SW480 (cell line): ENCODE measurements around the gene CD24.
"Not testable (repeated sequence)": the region's sequence is repeated elsewhere in the genome, so short reads cannot be mapped to it uniquely, and the experiment has no call there.

ENCODE experiments used
- DNase-seq: peaks from one replicate; pipeline ENCODE4 v3.0.0-alpha.2; 2016; ENCODE audit warnings: low spot score

The CD24 gene

GRCh38 chr6:106974336-106974998 is at the start of gene CD24:
CD24 (minus strand) TSS chr6:106974729; CDS start chr6:106974646, 83 bp downstream.
- DNase-seq, result peak; percentile 27

- DNase-seq, result no peak
Observed at GRCh38 chr6:107021446-107022185, 47.1 kb upstream of the CD24 start.

GRCh38 chr6:107020239-107020638 is 45.7 kb upstream of the CD24 start:
- no peak for DNase-seq

- not testable (repeated sequence) for DNase-seq
Observed at GRCh38 chr6:107019628-107020027, 45.1 kb upstream of the CD24 start.

- no peak for DNase-seq
Observed at GRCh38 chr6:107019047-107019446, 44.5 kb upstream of the CD24 start.

DNA sequence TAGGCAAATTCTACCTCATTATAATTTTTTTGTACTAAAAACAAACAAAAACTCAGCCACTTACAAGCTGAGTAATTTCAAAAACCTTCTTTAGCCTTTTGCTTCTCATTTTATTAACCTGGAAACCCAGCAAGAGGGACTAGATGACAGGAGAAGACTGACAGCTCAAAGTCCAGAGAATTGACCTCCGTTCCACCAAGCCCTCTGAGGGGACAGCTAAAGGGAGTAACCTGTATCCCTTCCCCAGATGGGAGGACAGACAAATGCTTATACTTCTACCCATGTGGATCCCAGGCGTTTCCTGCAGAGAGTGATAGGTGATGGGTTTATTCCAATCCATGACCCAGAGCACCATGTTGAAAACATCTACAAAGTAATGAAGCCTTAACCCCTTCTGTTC is 35.0 kb upstream of the CD24 start:
- no peak for DNase-seq

DNA sequence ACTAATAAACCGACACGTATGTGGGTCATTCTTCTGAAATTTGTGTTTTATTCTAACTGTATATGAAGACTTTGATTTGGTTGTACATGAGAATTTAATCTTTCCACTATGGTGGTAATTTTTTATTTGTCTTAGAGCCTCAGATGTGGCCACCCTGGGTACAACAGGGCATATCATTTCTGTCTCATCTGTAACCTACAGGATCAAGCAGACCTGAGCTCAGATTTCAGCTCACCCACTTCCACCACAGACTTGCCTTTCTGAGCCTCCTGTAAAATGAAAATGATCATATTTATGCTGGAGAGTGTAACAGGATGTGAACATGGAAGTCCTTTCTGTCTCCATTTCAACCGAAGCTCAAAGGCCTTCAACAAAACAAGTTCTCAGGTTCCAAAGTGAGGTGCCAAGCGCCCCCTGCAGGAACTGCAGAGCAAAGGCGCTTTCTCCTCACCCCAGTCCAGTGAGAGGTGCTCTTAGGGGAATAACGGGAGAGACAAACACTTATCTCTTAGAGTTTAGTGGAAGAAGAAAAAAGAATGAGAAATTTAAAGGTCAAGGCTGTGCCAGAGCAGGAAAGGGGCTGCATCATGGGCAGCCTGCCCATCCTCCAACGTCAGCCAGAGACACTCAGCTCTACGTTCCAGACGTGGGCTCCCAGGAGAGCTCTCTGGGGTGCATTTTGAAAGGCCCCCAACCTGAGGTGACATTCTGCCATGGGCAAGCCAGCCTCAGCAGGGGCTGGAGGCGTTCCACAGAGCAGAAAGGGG is 23.0 kb upstream of the CD24 start:
- DNase-seq, result peak; percentile 53

- no peak for DNase-seq
Observed at GRCh38 chr6:106995640-106996039, 21.1 kb upstream of the CD24 start.

DNA sequence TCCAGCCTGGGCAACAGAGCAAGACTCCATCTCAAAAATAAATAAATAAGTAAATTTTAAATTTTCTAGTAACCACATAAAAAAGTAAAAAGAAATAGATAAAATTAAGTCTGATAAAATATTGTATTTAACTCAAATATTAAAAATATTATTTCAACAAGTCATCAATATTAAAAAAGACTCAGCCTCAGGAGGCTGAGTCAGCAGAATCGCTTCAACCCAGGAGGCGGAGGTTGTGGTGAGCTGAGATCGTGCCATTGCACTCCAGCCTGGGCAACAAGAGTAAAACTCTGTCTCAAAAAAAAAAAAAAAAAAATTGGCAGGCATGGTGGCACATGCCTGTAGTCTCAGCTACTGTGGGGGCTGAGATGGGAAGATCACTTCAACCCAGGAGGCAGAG is 15.2 kb upstream of the CD24 start:
- DNase-seq, result not testable (repeated sequence)

- no peak for DNase-seq
Observed at GRCh38 chr6:106988664-106989063, 14.1 kb upstream of the CD24 start.

GRCh38 chr6:106981926-106982325 is 7.4 kb upstream of the CD24 start:
- DNase-seq, result no peak

DNA sequence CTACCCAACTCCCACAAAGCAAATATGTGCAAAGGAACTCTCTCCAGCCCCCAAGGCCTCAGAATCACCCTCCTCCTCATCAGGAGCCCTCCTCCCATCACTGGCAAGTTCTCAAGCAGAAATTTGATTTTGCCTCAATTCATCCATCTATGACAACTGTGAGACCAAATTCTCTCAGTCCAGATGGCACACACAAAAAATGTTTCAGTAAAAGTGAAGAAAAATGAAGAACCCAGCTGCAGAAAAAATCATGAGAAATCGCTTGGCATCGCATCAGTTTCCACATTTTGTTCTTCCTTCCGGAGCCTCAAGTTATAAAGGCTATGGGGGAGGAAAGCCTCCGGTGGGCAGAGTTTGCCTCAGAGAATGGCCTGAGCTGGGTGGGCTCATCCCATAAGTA is 6.4 kb upstream of the CD24 start:
- no peak for DNase-seq

GRCh38 chr6:106979435-106979884 is 4.9 kb upstream of the CD24 start:
- DNase-seq, result peak; percentile 64

GRCh38 chr6:106977246-106977645 is 2.7 kb upstream of the CD24 start:
- no peak for DNase-seq

DNA sequence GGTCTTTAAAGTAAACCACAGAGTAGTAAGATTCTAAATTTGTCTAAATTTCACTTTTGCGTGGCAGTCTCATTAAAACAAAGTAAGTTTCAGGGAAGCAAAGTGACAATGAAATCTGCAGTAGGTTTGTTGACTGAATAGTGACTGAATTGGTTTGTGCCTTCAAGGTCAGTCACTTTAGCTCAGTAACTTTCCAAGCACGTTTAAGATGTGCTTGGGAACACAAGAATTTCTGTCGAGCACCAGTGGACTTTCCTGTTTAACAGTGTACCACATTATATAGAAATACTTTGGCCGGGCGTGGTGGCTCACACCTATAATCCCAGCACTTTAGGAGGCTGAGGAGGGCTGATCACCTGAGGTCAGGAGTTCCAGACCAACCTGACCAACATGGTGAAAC is 1.7 kb upstream of the CD24 start:
- DNase-seq, result no peak

DNA sequence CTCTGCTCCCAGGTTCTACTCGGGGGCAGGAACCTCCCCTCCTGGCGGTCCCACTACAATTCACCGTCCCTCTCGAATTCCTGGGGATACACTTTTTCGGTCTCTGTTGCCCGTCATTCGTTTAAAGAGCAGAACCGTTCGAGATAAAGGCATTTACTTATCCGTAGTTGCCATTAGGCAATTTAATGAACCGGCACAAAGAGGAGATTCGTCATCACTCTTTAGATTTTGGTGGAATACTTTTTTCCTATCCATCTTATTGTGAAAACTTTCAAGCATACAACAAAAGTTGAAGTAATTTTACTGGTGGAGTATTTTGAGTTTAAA is 1.2 kb upstream of the CD24 start:
- DNase-seq, result peak; percentile 15

DNA sequence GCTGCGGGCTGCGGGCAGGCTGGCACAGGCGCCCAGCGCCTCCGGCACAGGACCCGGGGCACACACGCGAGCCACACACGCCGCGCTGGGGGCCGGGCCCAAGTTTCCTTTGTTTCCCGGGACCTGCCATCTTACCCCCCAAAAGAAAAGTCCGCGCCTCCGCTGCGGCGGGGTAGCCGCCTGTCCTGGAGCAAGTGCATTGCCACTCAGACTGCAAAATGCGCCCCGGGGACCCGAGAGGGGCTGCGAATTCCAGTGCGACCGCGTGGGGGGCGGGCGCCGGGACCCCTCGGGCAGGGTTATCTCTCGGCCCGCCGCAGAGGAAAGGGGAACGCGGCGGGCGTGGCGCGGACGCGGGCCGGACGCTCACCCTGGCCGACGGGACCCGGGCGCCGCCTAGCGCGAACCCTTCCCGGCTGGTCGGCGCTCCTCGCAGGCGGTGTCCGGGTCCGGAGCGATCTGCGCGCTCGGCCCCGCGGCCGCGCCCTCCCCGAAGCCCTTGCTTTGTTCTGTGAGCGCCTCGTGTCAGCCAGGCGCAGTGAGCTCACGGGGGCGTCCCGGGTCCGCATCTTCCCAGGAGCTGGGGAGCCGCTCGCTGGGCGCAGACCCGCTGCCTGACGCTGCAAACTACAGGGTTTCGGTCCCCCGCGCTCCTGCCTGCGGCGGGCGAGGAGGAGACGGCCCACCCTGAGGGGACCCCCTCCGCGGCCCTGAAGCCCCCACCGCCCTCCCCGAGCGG is 639 bp upstream of the CD24 start:
- DNase-seq, result peak; percentile 28

DNA sequence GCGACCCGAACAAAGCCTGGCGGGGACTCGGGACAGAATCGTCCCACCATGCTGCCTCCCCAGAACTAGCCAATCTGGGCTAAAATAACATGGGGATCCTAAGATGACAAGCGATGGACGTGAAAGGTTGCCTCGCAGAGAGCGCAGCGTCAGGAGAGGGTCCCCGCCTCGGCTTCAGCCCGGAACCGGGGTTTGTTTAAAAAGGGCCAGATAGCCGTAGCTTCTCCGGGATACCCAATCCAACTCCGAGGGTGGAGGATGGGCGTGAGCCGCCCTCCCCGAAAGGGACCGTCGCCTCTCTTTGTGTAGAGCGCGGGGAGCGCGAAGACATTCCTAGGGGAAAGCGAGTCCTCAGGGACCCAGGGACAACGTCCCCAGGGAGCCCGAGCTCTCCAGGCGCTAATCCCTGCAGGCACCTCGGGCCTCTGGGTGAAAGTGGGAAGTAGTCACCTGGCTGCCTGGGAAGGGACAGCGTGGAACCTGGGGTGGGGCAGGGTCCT is 643 bp downstream of the CD24 start:
- peak; percentile 24 for DNase-seq

DNA sequence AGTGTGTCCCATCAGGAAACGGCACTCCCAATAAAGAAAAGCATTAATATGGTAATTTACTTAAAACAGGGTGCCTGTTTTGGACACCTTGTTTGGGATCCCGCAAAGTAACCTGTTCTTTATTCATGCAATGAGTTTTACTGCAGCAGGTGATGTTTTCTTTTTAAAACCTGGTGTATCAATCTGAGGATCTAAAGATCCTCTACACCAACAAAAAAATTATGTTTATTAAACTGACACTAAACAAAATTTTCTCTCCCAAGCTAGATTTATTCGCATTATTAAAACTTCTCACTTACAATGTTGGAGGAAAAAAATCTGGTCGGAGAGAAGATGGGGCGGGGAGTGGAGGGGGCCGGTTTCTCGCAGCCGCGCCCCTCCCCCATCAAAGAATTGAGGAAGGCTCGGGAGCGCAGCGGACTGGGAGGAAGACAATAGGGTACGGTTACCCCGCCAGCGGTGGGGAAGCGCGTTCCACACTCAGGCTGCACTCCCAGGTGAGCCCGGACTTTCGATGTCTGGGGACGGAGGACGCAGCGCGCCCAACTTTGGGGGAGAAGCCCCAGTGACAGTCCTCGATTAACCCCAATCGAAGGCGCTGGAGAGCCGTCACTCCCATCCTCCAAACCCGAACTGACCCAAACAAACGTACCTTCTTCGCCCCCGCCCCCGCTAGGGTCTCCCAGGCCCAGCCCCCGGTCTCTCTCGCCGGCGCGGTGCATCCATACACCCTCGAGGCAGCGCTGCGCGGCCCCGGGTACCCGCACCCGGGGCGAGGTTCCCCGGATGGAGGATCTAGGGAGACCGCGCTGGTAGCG is 1.3 kb downstream of the CD24 start:
- DNase-seq, result no peak

DNA sequence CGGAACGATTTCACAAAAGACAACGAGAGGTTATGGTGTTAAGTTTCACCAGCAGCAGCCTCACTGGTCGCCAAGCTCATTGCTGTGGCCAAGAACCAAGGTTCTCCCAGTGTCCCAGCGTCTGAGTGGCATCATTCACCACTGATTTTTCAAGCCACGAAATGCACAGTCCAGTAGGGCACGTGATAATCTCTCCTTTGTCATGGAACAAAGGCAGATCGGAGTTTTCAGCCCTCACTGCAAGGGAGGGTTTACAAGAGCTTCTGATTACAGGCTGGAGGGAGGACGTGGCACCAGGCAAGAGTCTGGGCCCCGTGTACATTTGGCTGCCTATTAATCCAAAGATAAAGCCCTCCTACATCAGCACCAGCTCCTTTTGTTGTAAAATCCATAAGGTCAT is 2.0 kb downstream of the CD24 start:
- no peak for DNase-seq

DNA sequence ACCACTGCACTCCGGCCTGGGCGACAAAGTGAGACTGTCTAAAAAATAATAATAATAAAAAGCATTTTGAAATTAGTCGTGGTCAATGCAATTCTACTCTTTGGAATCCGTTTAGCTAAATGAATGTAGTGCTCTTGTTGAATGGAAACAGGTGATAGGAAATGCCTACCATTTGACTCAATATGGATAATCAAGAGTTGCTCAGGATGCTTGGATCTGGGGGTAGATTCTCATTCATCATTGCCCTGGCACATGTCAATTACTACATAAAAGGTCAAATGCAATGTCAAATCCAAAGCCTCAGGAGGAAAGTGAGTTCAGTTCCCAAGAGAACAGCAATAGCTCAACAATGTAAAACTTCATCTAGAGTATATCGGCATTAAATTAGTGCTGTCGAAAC is 3.8 kb downstream of the CD24 start:
- not testable (repeated sequence) for DNase-seq
